Measurements from ENCODE around the gene MTUS2.

Gene MTUS2

DNA sequence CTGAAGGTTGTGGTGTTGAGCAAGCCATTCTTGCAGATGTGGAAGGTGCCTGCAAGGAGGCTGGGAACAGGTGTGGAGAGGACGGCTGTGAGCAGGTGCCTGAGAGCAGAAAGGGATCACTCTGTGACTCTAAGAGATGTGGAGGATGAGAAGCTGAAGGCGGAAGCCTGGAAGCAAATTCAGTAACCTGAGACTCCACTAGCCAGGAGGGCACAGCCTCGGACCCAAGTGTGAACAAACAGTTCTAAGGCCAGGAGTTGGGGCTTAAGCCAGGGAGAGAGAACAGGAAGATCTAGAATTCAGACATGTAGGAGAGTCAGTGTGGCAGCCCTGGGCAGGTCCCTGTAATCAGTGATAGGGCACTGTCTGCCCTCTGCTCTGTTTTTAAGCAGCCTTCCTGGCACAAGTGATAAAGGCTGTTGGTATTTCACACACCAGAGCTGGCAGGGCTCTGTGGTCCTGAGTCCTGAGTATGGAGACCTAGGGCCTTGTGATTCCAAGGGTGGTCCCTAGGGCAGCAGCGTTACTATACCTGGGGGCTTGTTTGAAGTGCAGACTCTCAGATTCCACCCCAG lies 644.1 kb downstream of the MTUS2 start:
- no peak for DNase-seq

DNA sequence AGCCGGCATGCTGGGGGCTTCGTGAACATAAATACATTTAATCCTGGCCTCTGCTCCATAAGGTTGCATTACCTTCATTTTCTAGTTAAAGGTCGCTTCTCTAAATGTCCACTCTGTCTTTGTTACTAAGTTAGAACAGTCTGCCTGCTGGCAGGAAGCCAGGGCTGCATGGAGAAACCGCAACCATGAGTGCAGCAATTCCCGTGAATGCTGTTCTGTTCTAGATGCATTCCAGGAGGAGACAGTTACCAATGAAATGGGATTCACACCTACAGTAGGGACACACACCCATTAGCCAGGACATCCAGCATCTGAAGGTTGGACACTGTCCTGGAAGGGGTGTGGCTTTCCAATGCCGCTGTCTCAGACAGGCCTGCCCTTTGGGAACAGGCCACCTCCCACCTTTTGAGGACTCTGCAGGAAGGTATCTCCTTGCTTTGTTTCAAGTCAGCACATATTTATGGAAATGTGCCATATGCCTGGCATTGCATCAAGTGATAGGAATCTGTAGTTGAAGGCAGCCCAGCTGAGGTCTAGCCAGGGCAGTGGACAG lies 645.7 kb downstream of the MTUS2 start:
- DNase-seq: no peak

GRCh38 chr13:29471551-29471950 lies 651.4 kb downstream of the MTUS2 start:
- no peak for DNase-seq

DNA sequence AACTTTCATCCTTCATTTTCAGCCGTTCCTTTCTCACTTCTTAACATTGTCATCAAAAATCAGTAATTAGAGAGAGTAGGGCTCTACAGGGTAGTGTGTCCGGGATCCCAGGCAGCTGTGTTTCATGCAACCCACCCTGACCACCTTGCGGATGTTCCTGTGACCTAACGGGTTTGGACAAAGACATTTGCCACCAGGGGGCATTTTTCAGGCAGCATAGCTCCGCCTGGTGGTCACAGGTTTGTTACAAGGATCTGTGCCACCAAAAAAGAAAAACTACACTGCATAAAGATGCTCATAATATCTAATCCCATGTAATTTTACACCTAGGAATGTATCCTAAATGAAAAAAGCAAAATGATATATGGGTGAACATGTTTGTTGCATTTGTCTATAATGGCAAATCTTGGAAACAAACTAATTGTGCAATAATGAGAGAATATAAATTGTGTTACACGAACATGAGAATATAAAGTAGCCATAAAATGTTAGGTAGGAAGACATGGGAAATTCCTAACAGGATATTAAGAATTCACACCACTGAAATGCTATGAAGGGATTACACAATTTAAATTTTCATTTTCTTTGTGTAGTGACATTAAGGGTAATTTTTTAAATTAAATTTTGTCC lies 652.3 kb downstream of the MTUS2 start:
- DNase-seq: peak; percentile 46

- DNase-seq: no peak
These were observed 653.0 kb downstream of the MTUS2 start for GRCh38 chr13:29473166-29473565.

DNA sequence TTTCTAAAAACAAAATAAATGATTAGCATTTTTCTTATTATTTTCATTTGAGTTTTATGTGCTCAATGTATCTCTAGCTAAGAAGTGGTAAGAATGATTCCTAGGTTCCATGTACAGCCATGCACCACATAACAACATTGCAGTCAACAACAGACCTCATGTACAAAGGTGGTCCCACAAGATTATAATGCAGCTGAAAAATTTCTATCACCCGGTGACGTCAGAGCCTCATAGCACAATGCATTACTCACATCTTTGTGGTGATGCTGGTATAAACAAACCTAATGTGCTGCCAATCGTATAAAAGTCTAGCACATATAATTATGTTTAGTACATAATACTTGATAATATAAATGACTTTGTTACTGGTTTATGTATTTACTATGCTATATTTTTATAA lies 654.9 kb downstream of the MTUS2 start:
- no peak for DNase-seq

GRCh38 chr13:29476046-29476445 lies 655.9 kb downstream of the MTUS2 start:
- no peak for DNase-seq

- DNase-seq: peak; percentile 6
These were observed 659.8 kb downstream of the MTUS2 start for GRCh38 chr13:29479716-29480492.

- DNase-seq: no peak
These were observed 660.9 kb downstream of the MTUS2 start for GRCh38 chr13:29480893-29481525.

DNA sequence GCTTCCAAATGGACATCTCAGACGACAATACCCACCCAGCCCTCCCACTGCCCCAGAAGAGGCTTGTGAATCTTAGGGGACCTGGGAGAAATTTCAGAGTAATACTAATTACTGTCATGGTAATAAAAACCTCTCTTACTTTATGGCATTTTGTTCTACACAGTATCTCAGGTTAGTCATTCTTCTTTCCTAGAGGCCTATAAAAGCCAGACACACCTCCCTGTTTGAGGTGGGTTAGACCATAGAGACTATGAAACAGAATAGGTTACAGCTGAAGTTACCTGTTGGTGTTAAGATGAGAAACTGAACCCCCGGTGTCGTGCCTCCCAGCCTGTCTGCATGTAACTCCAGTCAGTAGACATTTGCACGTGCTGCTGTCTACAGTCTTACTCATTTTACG lies 661.5 kb downstream of the MTUS2 start:
- no peak for DNase-seq

DNA sequence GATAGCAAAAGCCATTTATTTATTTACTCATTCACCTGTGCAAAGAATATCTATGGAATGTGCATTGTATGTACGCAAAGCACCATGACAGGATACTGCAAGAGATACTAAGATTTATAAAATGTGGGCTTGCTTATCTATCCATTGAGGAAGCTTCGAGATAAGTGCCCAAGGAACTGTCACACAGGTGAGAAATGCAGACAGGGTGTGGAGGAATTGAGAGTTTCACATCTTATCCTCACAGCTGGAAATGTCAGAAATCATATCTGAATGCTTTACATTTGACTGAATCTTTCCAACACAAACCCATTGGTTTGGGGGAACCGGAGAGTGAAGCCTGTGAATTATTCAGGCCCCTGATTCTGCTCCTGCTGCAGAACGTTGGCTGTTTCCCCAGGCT lies 662.4 kb downstream of the MTUS2 start:
- no peak for DNase-seq

DNA sequence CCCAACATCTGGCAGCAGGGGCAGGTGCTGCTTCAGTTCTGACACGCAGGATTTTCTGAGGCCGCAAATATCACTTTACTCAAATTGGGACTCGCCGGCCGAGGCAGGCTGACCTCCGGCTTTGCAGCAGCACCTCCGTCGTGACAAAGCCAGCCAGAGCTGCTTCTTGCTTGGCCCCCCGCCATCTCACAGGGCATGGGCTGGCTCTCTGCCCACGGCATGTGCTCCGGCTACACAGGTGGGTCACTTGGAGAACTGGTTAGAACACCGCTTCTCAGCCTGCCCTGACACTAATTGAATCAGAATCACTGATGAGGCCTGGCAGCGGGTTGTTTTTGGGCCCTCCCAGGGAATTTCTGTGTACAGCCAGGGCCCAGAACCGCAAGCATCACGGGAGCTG lies 663.1 kb downstream of the MTUS2 start:
- DNase-seq: no peak

GRCh38 chr13:29483623-29484022 lies 663.5 kb downstream of the MTUS2 start:
- DNase-seq: no peak

DNA sequence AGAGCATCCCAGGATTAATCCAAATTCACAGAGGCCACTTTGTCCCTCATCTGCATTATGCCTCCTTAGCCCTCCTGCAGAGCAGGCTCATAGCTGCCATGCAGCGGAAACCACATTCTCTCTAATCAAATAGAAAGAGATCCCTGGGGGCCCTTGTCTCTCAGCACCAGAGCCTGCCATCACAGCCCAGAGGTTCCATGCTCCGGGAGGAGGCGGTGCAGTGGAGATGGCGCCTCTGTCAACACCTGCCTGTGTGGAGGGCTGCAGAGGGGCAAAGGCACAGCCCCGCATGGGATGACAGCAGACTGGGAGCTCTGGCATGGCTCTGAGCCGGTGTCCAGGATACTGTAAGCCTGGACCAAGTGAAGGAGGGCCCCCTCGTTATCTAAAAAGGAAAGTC lies 664.1 kb downstream of the MTUS2 start:
- peak; percentile 54 for DNase-seq

- DNase-seq: no peak
These were observed 664.7 kb downstream of the MTUS2 start for GRCh38 chr13:29484796-29485195.

DNA sequence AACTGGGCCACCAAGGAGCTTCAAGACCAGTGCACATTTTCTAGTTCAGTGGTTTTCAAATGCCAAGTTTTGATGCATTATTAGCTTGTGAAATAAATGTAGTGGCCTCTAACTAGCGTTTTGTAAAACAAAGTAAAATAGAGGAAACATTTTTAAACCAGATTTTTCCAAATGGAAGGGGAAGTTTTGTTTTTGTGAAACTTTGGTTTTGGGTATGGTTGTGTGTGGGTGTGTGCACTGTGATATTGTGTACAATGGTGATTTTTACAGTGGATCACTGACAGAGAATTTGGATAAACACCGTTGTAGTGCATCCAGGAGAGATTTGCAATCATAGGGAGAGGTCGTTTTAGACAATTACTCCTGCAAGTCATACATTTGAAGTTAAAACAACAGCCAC lies 666.4 kb downstream of the MTUS2 start:
- no peak for DNase-seq

DNA sequence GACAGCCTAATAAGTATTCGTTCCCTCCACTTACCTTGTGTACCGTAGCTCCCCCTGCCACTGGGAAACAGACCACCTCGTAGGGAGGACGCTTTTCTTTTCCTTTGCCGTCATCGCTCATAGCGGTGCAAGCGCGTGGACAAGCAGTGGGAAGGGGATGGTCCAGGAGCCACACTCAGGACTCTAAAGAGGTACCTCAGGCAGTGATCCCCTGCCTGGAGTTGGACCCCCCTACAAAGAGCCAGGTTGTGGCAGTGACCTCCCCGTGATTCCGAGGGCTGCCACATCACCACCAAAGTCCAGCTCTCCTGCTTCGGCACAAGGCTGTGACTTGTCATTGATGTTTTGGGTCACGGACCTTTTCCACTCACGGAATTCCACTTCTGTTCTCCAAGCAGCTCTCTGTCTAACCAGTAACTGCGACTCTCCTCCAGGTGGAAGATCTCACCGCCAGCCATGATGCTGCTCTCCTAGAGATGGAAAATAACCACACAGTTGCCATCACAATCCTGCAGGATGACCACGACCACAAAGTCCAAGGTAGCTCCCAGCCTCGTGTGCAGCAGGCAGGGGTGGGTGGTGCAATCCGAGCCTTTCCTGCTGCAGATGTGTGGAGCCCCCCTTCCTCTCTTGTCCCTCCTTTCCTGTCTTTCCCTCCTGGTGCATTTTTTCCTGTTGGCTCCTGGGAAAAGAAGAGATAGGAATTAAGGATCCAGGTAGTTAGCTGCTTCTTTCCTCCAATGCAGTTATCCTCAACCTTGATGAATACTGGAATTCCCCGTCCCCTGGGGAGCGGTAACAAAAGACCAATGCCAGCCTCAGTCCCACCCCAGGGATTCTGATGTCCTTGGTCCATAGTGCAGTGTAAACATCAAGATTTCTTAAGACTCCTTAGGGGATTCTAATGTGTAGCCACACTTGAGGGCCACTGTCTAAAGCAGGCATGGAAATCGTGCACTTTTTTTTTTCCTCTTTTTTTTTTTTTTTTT lies 667.6 kb downstream of the MTUS2 start:
- DNase-seq: no peak

DNA sequence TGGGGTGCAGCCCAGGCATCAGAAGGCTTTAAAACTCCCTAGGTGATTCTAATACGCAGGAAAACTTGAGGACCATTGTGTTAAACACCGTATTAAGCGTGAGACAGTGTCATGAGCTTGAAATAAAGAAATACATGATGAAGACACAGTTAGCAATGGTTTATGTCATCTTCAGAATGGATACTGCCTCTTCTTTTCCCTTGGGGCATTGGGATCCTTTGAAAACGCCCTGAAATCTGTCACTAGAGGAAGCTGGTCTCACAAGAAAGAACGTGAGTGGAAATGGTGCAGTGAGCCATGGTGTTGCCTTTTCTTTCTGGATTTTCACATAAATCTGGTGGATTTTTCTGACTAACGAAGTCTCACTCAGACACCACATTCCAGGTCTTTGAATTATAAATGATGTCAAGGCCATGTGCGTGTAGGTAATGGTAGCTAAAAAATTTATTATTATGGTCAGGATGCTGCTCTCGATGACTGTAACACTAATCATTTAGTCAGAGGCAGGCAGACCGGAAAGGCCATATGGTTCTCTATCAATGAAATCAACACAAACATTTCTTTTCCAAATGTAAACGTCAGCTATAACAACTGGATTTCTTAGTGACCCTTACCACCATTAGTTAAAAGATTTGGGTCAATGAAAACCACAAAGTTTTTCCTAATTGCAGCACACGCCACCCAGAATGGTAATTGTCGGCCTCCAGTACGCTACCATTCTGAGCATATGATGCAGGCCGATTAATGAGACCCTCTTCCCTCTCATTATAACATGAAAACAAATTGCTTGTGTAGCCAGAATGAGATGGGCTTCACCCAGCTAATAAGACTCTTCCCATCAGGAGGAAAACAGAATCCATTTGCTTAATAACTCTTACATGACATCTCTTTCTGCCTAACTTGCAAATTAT lies 669.8 kb downstream of the MTUS2 start:
- no peak for DNase-seq

DNA sequence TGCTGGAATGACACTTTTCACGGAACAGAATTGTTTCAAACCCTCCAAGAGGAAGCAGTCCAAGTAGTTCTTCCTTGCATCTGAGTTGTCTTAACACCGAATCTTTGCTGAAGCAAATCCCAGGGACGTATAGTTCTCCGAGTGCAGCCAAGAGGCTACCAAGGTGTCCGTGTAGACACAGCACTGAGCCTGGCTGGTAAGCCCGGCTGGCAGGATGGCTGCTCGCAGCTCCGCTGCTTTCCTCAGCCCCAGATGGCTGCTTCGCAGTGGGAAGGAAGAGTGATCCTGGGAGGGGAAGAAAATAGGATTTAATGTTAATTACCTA lies 670.4 kb downstream of the MTUS2 start:
- DNase-seq: no peak

GRCh38 chr13:29491248-29491647 lies 671.1 kb downstream of the MTUS2 start:
- no peak for DNase-seq

- DNase-seq: no peak
These were observed 673.7 kb downstream of the MTUS2 start for GRCh38 chr13:29493796-29494195.
